ENCODE data around the gene ATXN7L2. TPM values are rescaled to one million over a fixed set of nuclear protein-coding genes. Genes with fewer than 3 reads are reported as not detected.
"Not testable (repeated sequence)": the region's sequence is repeated elsewhere in the genome, so short reads cannot be mapped to it uniquely, and the experiment has no call there.

The ATXN7L2 gene
- polyA plus RNA-seq (ENCODE audit: insufficient read length in 3 of 3): 1 to 10 TPM; 6.0 to 7.7 (median 6.3) TPM

GRCh38 chr1:109483672-109484518, at the start of gene ATXN7L2:
Gene ATXN7L2 (plus strand): TSS chr1:109483905. CDS start chr1:109483954, 49 bp downstream.
- peak; percentile 70 to 84 (median 75) for DNase-seq (ENCODE audit: low read depth in 3 of 3, low spot score in 2 of 3)

GRCh38 chr1:109434484-109434883, 49.2 kb upstream of the ATXN7L2 start:
- no peak for DNase-seq (ENCODE audit: low read depth in 3 of 3, low spot score in 2 of 3)

GRCh38 chr1:109438798-109439297, 44.9 kb upstream of the ATXN7L2 start:
- DNase-seq (ENCODE audit: low read depth in 3 of 3, low spot score in 2 of 3): no peak

- no peak for DNase-seq (ENCODE audit: low read depth in 3 of 3, low spot score in 2 of 3)
These were observed 42.6 kb upstream of the ATXN7L2 start for GRCh38 chr1:109441069-109441468.

- no peak for DNase-seq (ENCODE audit: low read depth in 3 of 3, low spot score in 2 of 3)
These were observed 40.2 kb upstream of the ATXN7L2 start for GRCh38 chr1:109443476-109443875.

GRCh38 chr1:109444346-109444745, 39.4 kb upstream of the ATXN7L2 start:
- no peak for DNase-seq (ENCODE audit: low read depth in 3 of 3, low spot score in 2 of 3)

- DNase-seq (ENCODE audit: low read depth in 3 of 3, low spot score in 2 of 3): not testable (repeated sequence)
These were observed 37.6 kb upstream of the ATXN7L2 start for GRCh38 chr1:109445949-109446695.

- DNase-seq (ENCODE audit: low read depth in 3 of 3, low spot score in 2 of 3): no peak
These were observed 36.2 kb upstream of the ATXN7L2 start for GRCh38 chr1:109447524-109447923.

- DNase-seq (ENCODE audit: low read depth in 3 of 3, low spot score in 2 of 3): no peak
These were observed 29.1 kb upstream of the ATXN7L2 start for GRCh38 chr1:109454497-109455133.

GRCh38 chr1:109457819-109458218, 25.9 kb upstream of the ATXN7L2 start:
- DNase-seq (ENCODE audit: low read depth in 3 of 3, low spot score in 2 of 3): no peak

GRCh38 chr1:109466125-109466451, 17.6 kb upstream of the ATXN7L2 start:
- no peak for DNase-seq (ENCODE audit: low read depth in 3 of 3, low spot score in 2 of 3)

- no peak for DNase-seq (ENCODE audit: low read depth in 3 of 3, low spot score in 2 of 3)
These were observed 17.0 kb upstream of the ATXN7L2 start, which contains the start of gene SYPL2 for GRCh38 chr1:109466452-109467300. Gene SYPL2 (plus strand): TSS chr1:109466546. CDS start chr1:109466844, 298 bp downstream.

- no peak for DNase-seq (ENCODE audit: low read depth in 3 of 3, low spot score in 2 of 3)
These were observed 16.4 kb upstream of the ATXN7L2 start for GRCh38 chr1:109467301-109467777.

GRCh38 chr1:109468061-109468460, 15.6 kb upstream of the ATXN7L2 start:
- DNase-seq (ENCODE audit: low read depth in 3 of 3, low spot score in 2 of 3): no peak

GRCh38 chr1:109468903-109469302, 14.8 kb upstream of the ATXN7L2 start:
- no peak for DNase-seq (ENCODE audit: low read depth in 3 of 3, low spot score in 2 of 3)

GRCh38 chr1:109470245-109470644, 13.5 kb upstream of the ATXN7L2 start:
- DNase-seq (ENCODE audit: low read depth in 3 of 3, low spot score in 2 of 3): no peak

- no peak for DNase-seq (ENCODE audit: low read depth in 3 of 3, low spot score in 2 of 3)
These were observed 10.9 kb upstream of the ATXN7L2 start for GRCh38 chr1:109472779-109473178.

GRCh38 chr1:109473284-109474057, 10.2 kb upstream of the ATXN7L2 start:
- not testable (repeated sequence) for DNase-seq (ENCODE audit: low read depth in 3 of 3, low spot score in 2 of 3)

- DNase-seq (ENCODE audit: low read depth in 3 of 3, low spot score in 2 of 3): no peak
These were observed 9.0 kb upstream of the ATXN7L2 start for GRCh38 chr1:109474697-109475096.

Measured in right renal cortex interstitium (tissue), 3 donors.